ENCODE data around the gene CEL.

- TF ChIP-seq EZH2 (IDR thresholded peaks at IDR 0.05): no peak
- no peak for TF ChIP-seq POLR2AphosphoS5 (IDR thresholded peaks at IDR 0.05; ENCODE audit: borderline replicate concordance, low read depth, low read length)
Observed at GRCh38 chr9:133044661-133045060, 17.1 kb upstream of the CEL start.

All from SK-N-MC (cell line).